HG02840 (cell line): ENCODE measurements around the gene SPRY1.

Experiments
- ATAC-seq: cut with Tn5 transposase; IDR thresholded peaks from one replicate; pipeline ENCODE4 v1.9.1; 2021; ENCODE audit warnings: mild to moderate bottlenecking, moderate library complexity, moderate number of reproducible peaks; ENCODE audit not compliant: unreplicated experiment, low FRiP score

SPRY1 gene

GRCh38 chr4:123396307-123397143, at the start of gene SPRY1:
SPRY1 (plus strand) TSS chr4:123396795; CDS start chr4:123401592, 4,797 bp downstream.
- peak; percentile 39 for ATAC-seq

GRCh38 chr4:123346951-123347350, 49.6 kb upstream of the SPRY1 start:
- no peak for ATAC-seq

- no peak for ATAC-seq
These were observed 47.6 kb upstream of the SPRY1 start for GRCh38 chr4:123348946-123349345.

GRCh38 chr4:123349421-123350190, 47.0 kb upstream of the SPRY1 start:
- no peak for ATAC-seq

GRCh38 chr4:123350191-123350544, 46.4 kb upstream of the SPRY1 start:
- ATAC-seq: no peak

GRCh38 chr4:123350726-123351125, 45.9 kb upstream of the SPRY1 start:
- ATAC-seq: no peak

- no peak for ATAC-seq
These were observed 44.9 kb upstream of the SPRY1 start for GRCh38 chr4:123351713-123352112.

- ATAC-seq: no peak
These were observed 44.2 kb upstream of the SPRY1 start for GRCh38 chr4:123352240-123352945.

GRCh38 chr4:123352966-123353365, 43.6 kb upstream of the SPRY1 start:
- no peak for ATAC-seq

GRCh38 chr4:123353656-123354055, 42.9 kb upstream of the SPRY1 start:
- ATAC-seq: no peak

- ATAC-seq: no peak
These were observed 41.9 kb upstream of the SPRY1 start for GRCh38 chr4:123354701-123355100.

- no peak for ATAC-seq
These were observed 39.7 kb upstream of the SPRY1 start for GRCh38 chr4:123356921-123357320.

- ATAC-seq: no peak
These were observed 36.9 kb upstream of the SPRY1 start for GRCh38 chr4:123359449-123360315.

GRCh38 chr4:123361195-123361861, 35.3 kb upstream of the SPRY1 start:
- ATAC-seq: no peak

- ATAC-seq: no peak
These were observed 34.5 kb upstream of the SPRY1 start for GRCh38 chr4:123362103-123362502.

GRCh38 chr4:123363729-123364128, 32.9 kb upstream of the SPRY1 start:
- peak; percentile 73 for ATAC-seq

GRCh38 chr4:123364906-123365305, 31.7 kb upstream of the SPRY1 start:
- no peak for ATAC-seq

GRCh38 chr4:123365412-123365811, 31.2 kb upstream of the SPRY1 start:
- no peak for ATAC-seq

- ATAC-seq: no peak
These were observed 30.3 kb upstream of the SPRY1 start for GRCh38 chr4:123366144-123366748.
